Mesendoderm (in vitro differentiated cells): ENCODE measurements around the gene PRSS56.

Experiments
- DNase-seq: peaks from one replicate; pipeline ENCODE4 v3.0.0; 2013
- H2AK5ac ChIP-seq: 2 replicates; pipeline ENCODE4 v1.6.1; 2013; ENCODE audit warnings: low read length, inconsistent platforms
- H2BK120ac ChIP-seq: 2 replicates; pipeline ENCODE4 v1.6.1; 2013; ENCODE audit warnings: low read depth, mild to moderate bottlenecking, low read length, moderate library complexity, mixed read lengths
- H2BK15ac ChIP-seq: replicated peaks from 2 replicates; pipeline ENCODE4 v1.6.1; 2013; ENCODE audit warnings: low read depth, mild to moderate bottlenecking, moderate library complexity
- H2BK5ac ChIP-seq: 2 replicates; pipeline ENCODE4 v1.6.1; 2013; ENCODE audit warnings: low read length, inconsistent platforms
- H3K18ac ChIP-seq: 2 replicates; pipeline ENCODE4 v1.6.1; 2013; ENCODE audit warnings: mild to moderate bottlenecking, low read length, mixed read lengths
- H3K23ac ChIP-seq: one replicate; pipeline ENCODE4 v1.6.1; 2013; ENCODE audit warnings: low read length
- H3K27ac ChIP-seq: 2 replicates; pipeline ENCODE4 v1.5.1; 2013; ENCODE audit warnings: low read depth, mild to moderate bottlenecking, inconsistent platforms, low read length, moderate library complexity
- H3K27me3 ChIP-seq: 2 replicates; pipeline ENCODE4 v1.6.1; 2013; ENCODE audit warnings: low read length, control low read depth, mild to moderate bottlenecking, inconsistent platforms; ENCODE audit not compliant: insufficient read depth, poor library complexity
- H3K36me3 ChIP-seq: 2 replicates; pipeline ENCODE4 v1.6.1; 2013; ENCODE audit warnings: low read length, inconsistent platforms; ENCODE audit not compliant: control insufficient read depth, insufficient read depth
- H3K4ac ChIP-seq: one replicate; pipeline ENCODE4 v1.6.1; 2013; ENCODE audit warnings: low read depth, mild to moderate bottlenecking, low read length, moderate library complexity
- H3K4me1 ChIP-seq: 2 replicates; pipeline ENCODE4 v1.6.1; 2013; ENCODE audit warnings: low read depth, low read length, inconsistent platforms; ENCODE audit not compliant: control insufficient read depth
- H3K4me2 ChIP-seq: 2 replicates; pipeline ENCODE4 v1.6.1; 2013; ENCODE audit warnings: low read length
- H3K4me3 ChIP-seq: 2 replicates; pipeline ENCODE4 v1.5.1; 2013; ENCODE audit warnings: mild to moderate bottlenecking, low read length
- H3K56ac ChIP-seq: one replicate; pipeline ENCODE4 v1.6.1; 2013; ENCODE audit warnings: low read length
- H3K79me1 ChIP-seq: 2 replicates; pipeline ENCODE4 v1.6.1; 2013; ENCODE audit warnings: low read length, inconsistent platforms
- H3K79me2 ChIP-seq: 2 replicates; pipeline ENCODE4 v1.6.1; 2013; ENCODE audit warnings: mild to moderate bottlenecking, low read length; ENCODE audit not compliant: control insufficient read depth, insufficient read depth
- H3K9ac ChIP-seq: 2 replicates; pipeline ENCODE4 v1.6.1; 2013; ENCODE audit warnings: low read length, inconsistent platforms
- H4K5ac ChIP-seq: one replicate; pipeline ENCODE4 v1.6.1; 2013; ENCODE audit warnings: low read length
- H4K8ac ChIP-seq: one replicate; pipeline ENCODE4 v1.6.1; 2013; ENCODE audit warnings: low read depth, mild to moderate bottlenecking, control low read depth, low read length, moderate library complexity
- WGBS: extraction: QIAGEN DNeasy Blood & Tissue Kit; methylation state at CpG from one replicate; pipeline ENCODE4 v1.1.7; 2013; ENCODE audit warnings: low lambda C conversion rate, missing lambda C conversion rate; ENCODE audit not compliant: insufficient coverage; ENCODE audit errors: extremely low coverage; 5-methylcytosine and 5-hydroxymethylcytosine counted together

PRSS56 gene

DNA sequence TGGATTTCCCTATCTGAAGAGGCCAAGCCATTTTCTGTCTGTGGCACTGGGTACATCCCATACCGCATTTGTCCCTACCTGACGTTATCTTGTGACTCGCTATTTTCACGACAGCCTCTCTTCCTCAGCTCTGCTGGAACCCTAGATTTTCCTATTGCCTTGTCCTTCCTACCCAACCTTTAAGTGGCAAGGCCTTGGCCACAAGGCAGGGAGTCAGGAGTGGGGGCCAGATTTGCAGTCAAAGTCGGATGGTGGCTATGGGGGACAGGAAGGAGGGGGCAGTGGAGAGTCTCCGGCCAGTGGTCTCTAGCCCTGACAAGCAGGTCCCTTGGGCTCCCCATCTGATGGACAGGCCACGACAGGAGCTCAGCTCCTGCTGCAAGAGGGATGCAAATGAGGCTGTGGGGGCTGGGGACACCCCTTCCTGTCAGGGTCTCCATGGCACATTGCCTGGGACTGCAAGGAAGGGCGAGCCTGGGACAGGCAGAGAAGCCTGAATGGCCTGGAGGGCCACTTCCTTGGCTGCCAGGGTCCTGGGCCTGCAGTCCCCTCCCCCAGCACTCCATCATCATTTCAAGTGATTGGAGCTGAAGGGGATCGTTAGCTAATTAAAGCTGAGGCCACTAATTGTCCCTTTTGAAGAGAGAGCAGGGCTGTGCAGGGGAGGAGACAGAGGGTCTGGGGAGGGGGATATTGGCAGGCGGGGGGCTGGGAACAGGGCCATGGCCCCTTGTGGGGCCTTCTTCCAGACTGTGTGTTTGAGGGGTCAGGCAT, 26.3 kb upstream of the PRSS56 start:
- H2AK5ac ChIP-seq, result no peak overlapping the region
- H4K8ac ChIP-seq, result no peak overlapping the region
- no peak overlapping the region for H3K18ac ChIP-seq
- H3K27me3 ChIP-seq, result no peaks in the 10 kb centered on the region
- WGBS, result no CpG with 5 or more reads among the region's 10 CpGs
- H3K27ac ChIP-seq, result no peak overlapping the region
- no peaks in the 10 kb centered on the region for H3K4me1 ChIP-seq
- H2BK15ac ChIP-seq, result no peak overlapping the region
- no peak overlapping the region for H3K4me2 ChIP-seq
- no peaks in the 10 kb centered on the region for H3K79me2 ChIP-seq
- H3K56ac ChIP-seq, result no peak overlapping the region
- DNase-seq, result no peak
- H3K4me3 ChIP-seq, result no peak overlapping the region
- no peaks in the 10 kb centered on the region for H3K36me3 ChIP-seq
- H3K9ac ChIP-seq, result no peak overlapping the region
- H3K23ac ChIP-seq, result no peak overlapping the region
- no peaks in the 10 kb centered on the region for H3K79me1 ChIP-seq
- no peak overlapping the region for H3K4ac ChIP-seq
- no peak overlapping the region for H2BK5ac ChIP-seq
- no peak overlapping the region for H2BK120ac ChIP-seq
- no peak overlapping the region for H4K5ac ChIP-seq

- no peak overlapping the region for H3K27ac ChIP-seq
- H3K79me2 ChIP-seq, result no peaks in the 10 kb centered on the region
- H2AK5ac ChIP-seq, result no peak overlapping the region
- no peak overlapping the region for H2BK15ac ChIP-seq
- H4K5ac ChIP-seq, result no peak overlapping the region
- H4K8ac ChIP-seq, result no peak overlapping the region
- no peaks in the 10 kb centered on the region for H3K27me3 ChIP-seq
- no peak overlapping the region for H2BK5ac ChIP-seq
- no peak overlapping the region for H3K9ac ChIP-seq
- no peak for DNase-seq
- H2BK120ac ChIP-seq, result no peak overlapping the region
- H3K18ac ChIP-seq, result no peak overlapping the region
- no peaks in the 10 kb centered on the region for H3K79me1 ChIP-seq
- no peaks in the 10 kb centered on the region for H3K36me3 ChIP-seq
- no peak overlapping the region for H3K4ac ChIP-seq
- no peak overlapping the region for H3K56ac ChIP-seq
- no peak overlapping the region for H3K23ac ChIP-seq
- no CpG with 5 or more reads among the region's 5 CpGs for WGBS
- H3K4me3 ChIP-seq, result no peak overlapping the region
- no peaks in the 10 kb centered on the region for H3K4me1 ChIP-seq
- H3K4me2 ChIP-seq, result no peak overlapping the region
These were observed 25.6 kb upstream of the PRSS56 start for GRCh38 chr2:232494542-232494941.

- WGBS, result no CpG with 5 or more reads among the region's 7 CpGs
- Histone ChIP-seq H3K4ac (no peak overlapping the region), H3K36me3 (no peaks in the 10 kb centered on the region), H2AK5ac (no peak overlapping the region), H3K4me3 (no peak overlapping the region), H4K8ac (no peak overlapping the region), H4K5ac (no peak overlapping the region), H3K23ac (no peak overlapping the region), H3K56ac (no peak overlapping the region), H3K79me2 (no peaks in the 10 kb centered on the region), H3K4me2 (no peak overlapping the region), H3K27ac (no peak overlapping the region), H3K9ac (no peak overlapping the region), H2BK120ac (no peak overlapping the region), H3K79me1 (no peaks in the 10 kb centered on the region), H2BK5ac (no peak overlapping the region), H3K18ac (no peak overlapping the region), H3K4me1 (no peaks in the 10 kb centered on the region), H3K27me3 (no peaks in the 10 kb centered on the region), H2BK15ac (no peak overlapping the region)
- DNase-seq, result no peak
These were observed 24.9 kb upstream of the PRSS56 start for GRCh38 chr2:232495292-232495691.

DNA sequence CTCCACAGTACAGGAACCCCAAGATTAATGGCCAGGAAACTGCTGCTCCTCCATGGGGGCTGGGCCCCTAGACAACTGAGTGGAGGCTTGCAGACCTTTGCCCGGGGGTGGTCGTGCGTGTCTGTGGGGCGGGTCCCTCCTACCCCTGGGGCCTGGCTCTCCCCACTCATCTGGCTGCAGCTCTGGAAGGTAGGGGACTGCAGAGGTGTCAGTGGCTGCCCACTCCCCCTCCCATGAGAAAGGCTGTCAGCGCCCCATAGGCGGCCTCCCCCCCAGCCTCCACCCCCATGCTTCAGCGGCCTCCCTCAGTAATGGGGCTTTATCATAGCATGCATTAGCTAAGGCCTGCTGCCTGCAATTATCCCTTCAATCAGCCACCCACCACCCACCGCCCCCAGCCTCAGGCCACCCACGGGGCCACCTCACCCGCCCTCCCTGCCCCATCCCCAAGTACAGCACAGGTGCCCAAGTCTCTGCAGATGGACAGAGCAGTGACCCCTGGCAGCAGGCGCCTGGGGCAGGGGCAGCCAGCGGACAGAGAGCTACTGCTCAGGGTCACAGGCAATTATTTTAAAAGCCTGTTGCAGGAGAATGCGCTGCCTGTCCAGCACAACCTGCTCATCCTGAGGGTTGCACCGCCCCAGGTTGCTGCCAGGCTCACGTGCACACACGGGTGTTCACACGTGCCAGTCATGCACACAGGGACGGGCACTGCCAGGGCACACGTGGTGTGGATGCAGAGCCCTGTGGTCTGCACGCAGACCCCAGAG, 23.5 kb upstream of the PRSS56 start:
- no peak overlapping the region for H2BK120ac ChIP-seq
- no peak overlapping the region for H2BK5ac ChIP-seq
- H3K18ac ChIP-seq, result no peak overlapping the region
- H3K79me1 ChIP-seq, result no peaks in the 10 kb centered on the region
- WGBS, result no CpG with 5 or more reads among the region's 20 CpGs
- no peaks in the 10 kb centered on the region for H3K36me3 ChIP-seq
- no peak overlapping the region for H3K4me3 ChIP-seq
- no peak overlapping the region for H3K9ac ChIP-seq
- H3K79me2 ChIP-seq, result no peaks in the 10 kb centered on the region
- H3K23ac ChIP-seq, result no peak overlapping the region
- H2AK5ac ChIP-seq, result no peak overlapping the region
- DNase-seq, result no peak
- no peak overlapping the region for H3K56ac ChIP-seq
- no peak overlapping the region for H3K27ac ChIP-seq
- H3K4me1 ChIP-seq, result no peaks in the 10 kb centered on the region
- H2BK15ac ChIP-seq, result no peak overlapping the region
- H3K4ac ChIP-seq, result no peak overlapping the region
- H3K4me2 ChIP-seq, result no peak overlapping the region
- no peak overlapping the region for H4K8ac ChIP-seq
- H4K5ac ChIP-seq, result no peak overlapping the region
- H3K27me3 ChIP-seq, result no peaks in the 10 kb centered on the region

- Histone ChIP-seq H2BK5ac (no peak overlapping the region), H2BK15ac (no peak overlapping the region), H4K5ac (no peak overlapping the region), H3K4me1 (no peaks in the 10 kb centered on the region), H3K79me1 (no peaks in the 10 kb centered on the region), H3K27ac (no peak overlapping the region), H2BK120ac (no peak overlapping the region), H3K79me2 (no peaks in the 10 kb centered on the region), H3K4me3 (no peak overlapping the region), H3K56ac (no peak overlapping the region), H2AK5ac (no peak overlapping the region), H3K9ac (no peak overlapping the region), H4K8ac (no peak overlapping the region), H3K23ac (no peak overlapping the region), H3K18ac (no peak overlapping the region), H3K27me3 (no peaks in the 10 kb centered on the region), H3K4ac (no peak overlapping the region), H3K36me3 (no peaks in the 10 kb centered on the region), H3K4me2 (no peak overlapping the region)
- WGBS, result no CpG with 5 or more reads among the region's 13 CpGs
- DNase-seq, result no peak
These were observed 22.8 kb upstream of the PRSS56 start for GRCh38 chr2:232497348-232497747.
